ENCODE results near the gene SYT7.

SYT7 gene

DNA sequence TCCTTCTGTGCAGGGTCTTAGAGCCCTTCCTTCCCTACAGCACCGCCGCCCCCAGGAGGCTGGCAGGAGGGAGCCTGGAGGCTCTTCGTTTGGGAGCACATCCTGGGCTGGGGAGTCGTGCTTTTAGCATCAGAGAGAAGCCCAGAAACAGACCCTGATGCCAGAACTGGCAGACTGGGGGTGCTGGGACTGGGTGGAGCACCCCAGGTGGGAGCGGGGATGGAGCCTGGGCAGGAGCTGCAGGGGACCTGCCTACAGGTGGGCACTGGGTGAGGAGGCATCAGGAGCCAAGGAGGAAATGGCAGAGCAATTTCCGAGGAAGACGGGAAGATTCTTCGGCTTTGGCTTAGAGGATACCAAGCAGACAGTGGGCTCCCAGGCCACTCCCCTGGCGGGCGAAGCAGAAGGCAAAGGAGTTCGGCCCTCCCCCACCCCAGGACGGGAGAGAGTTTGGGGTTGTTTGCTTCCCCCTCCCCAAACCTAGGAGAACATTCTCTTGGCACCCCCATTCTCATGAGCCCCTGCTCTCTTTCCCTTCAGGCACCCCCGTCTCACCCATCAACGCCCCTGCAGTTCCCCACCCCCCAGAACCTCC lies 1.1 kb downstream of the SYT7 start:
- DNase-seq: no peak

- DNase-seq: no peak
Measured at GRCh38 chr11:61578819-61579675, 1.8 kb downstream of the SYT7 start.

- DNase-seq: no peak
Measured at GRCh38 chr11:61577383-61578118, 3.3 kb downstream of the SYT7 start.

GRCh38 chr11:61575886-61576861 lies 4.7 kb downstream of the SYT7 start:
- no peak for DNase-seq

DNA sequence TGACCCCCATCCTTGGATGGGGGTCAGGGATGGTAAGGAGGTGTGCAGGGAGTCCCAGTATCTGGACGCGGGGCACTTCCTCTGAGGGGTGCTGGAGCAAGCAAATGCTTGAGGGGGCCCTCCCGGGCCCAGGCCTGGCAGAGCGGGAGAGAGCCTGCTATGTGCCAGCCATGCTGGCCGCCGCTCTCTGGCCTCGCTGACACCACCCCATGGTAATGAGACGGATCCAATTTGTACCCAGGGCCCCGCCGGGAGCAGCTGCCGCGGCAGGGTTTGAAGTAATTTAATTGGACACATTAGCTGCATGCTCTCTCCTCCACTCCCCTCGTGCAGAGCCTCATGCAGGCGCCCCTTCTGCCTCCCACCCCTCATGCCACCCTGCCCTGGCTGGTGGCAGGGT lies 6.3 kb downstream of the SYT7 start:
- no peak for DNase-seq

DNA sequence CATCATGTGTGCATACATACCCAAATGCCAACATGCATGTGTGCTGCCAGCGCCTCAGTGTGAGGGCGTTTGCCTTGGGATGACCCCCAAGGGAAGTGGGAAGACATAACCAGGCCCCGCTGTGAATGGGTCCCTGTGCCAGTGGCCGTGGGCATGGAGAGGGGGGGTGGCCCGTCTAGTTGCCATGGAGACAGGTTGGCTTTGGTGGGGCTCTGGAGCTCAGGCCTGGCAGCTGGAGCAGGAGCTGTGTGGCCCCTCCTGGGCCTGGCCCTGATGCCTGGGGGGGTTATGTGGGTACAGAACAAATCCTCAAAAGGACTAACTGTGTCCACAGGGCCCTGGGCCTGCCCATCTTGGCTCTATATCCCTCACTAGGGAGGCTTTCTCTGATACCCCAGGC lies 8.0 kb downstream of the SYT7 start:
- no peak for DNase-seq

DNA sequence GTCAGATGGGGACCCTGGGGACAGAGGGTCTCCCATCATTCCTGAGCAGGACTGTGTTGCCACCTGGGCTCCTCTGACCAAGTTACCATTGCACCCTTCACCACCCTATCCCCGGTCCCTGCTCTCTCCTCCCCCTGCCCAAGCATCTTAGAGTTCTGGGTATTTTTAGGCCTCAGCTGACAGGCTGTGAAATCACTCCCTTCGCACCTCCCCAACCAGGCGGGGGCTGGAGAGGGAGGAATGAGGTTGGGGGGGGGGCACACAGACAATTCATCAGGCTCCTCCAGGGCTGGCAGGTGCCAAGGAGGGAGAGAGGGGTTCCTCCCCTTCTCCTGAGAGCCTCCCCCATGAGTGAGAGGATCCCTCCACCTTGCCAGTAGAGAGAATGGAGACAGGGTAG lies 9.0 kb downstream of the SYT7 start:
- DNase-seq: no peak

DNA sequence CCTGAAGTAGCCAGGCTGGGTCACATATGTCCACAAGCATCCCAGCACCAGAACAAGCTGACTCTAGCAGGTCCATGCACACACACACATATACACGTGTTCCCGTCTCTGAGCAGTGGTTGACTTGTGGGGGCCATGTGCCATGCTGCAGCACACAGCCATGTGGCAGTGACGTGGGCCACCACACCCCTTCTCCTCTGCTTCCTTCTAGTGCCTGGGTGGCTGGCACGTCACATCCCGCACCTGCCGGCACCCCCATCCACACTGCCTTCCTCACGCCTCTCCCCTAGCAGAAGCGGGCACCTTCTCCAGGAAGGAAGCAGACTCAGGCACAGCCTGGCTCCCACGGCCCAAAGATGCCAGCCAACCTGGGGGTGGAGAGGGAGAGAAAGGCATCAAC lies 9.5 kb downstream of the SYT7 start:
- DNase-seq: no peak

- DNase-seq: no peak
Measured at GRCh38 chr11:61569701-61570100, 11.2 kb downstream of the SYT7 start.

DNA sequence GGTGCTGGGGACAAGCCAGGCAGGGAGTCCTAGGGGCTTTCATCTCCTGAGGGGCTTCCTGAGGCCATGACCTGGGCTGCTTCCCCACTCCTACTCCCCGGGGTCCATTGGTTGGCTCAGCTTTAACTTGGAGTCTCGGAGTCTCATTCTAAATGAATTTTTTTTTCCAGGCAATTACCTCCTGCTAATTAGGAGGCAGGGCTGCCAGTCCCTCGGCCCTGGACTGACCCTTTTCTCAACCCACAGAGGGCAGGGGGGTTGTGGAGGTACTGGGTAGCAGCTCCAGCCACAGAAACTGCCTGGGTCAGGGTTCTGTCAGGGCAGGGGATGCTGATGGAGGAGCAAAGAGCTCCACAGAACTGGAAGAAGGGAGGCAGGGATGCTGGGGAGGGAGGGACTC lies 11.9 kb downstream of the SYT7 start:
- no peak for DNase-seq

DNA sequence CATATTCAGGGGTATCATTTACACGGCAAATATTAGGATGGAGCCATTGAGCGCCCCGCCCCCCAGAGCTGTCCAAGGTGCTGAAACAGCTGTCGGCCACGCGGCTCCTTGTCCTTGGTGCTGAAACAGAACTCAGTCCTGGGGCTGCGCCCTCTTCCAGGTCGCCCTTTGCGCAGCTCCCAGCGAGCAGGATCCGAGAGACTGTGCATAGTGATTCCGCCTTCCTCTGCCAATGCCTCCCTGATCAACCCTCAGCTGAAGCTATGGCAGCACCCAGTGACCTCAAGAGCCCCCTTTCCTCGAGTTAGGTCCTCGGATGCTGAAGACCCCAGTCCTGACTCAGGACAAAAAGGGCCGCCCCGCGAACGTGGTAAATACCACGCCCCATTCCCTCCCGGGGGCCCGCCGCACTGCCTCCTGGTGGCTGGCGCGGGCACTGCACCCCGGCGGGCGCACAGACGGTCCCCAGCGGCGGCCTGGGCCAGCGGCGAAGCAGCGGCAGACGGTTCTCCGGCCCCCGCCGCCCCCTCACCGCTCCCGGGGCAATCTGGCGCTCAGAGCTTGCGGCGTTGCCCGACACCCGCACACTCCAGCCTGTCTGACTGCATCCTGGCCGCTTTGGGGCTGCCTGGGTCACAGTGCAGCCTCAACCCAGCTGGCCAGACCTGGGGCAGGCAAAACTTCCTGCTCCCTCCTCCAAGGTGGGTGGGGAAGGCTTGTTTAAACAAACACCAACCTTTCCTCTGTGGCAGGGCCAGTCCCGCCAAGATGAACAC lies 13.4 kb downstream of the SYT7 start:
- DNase-seq: peak; percentile 74 to 91 (median 85)

GRCh38 chr11:61564936-61565696 lies 15.8 kb downstream of the SYT7 start:
- no peak for DNase-seq

- DNase-seq: no peak
Measured at GRCh38 chr11:61560751-61561150, 20.1 kb downstream of the SYT7 start.

DNA sequence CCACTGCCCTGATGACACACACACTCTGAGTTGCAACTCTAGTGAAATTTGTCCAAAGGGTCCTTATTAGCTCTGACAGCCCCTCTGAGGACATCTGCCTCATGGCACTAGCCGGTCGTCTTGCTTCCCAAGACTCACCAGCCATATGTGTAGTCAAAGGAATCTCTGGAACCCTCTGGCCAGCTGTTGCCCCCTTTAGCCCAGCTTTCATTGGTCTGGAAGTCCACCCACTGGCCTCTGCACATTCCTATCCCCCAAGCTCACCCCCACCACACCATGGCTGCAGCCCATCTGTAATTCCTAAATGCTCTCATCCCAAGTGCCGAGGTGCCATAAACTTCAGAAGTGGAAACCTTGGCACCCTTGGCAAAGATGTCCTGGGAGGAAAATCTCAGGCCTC lies 24.3 kb downstream of the SYT7 start:
- no peak for DNase-seq

GRCh38 chr11:61555978-61556377 lies 24.9 kb downstream of the SYT7 start:
- DNase-seq: no peak

- no peak for DNase-seq
Measured at GRCh38 chr11:61555051-61555969, 25.6 kb downstream of the SYT7 start.

DNA sequence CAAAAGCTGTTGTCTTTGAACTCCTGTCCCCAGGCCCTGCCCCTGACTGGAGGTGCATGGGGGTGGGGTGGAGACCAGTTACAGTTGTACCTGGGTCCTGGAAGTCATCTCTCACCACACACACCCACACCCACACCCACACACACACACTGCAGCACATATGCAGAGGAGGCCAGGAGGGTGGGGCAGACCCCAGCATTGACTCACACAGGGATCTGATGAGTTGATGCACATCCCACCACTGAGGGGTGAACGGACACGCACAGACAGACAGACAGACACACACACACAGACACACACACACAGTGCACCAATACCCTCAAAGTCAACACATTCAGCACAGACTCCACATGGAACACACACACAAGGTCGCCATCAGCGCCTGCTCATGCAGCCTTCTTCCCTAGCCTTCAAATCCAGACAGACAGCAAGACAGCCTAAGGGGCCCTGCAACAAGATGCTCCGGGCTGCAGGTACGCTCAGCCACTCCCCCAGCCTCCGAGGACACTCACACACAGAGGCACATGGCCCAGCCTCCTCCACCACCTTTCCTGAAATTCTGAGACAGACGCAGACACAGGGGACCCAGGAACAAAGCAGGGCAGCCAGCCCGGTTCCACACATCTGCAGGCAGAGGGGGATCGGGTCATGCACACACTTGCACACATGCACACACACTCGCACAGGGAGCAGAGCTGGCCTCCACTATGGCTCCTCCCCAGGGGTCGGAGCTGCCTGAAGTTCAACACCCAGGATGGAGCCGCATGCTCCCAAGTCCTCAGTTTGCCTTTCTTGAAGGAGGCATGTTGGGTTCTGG lies 26.5 kb downstream of the SYT7 start:
- no peak for DNase-seq

GRCh38 chr11:61553373-61554171 lies 27.3 kb downstream of the SYT7 start:
- peak in 1 of 3 donors; percentile 15 for DNase-seq

Measured in suppressor macrophage treated with lipopolysaccharide for 1 hour (primary cell).